ENCODE results near the gene USP36. TPM values are rescaled to one million over a fixed set of nuclear protein-coding genes. Genes with fewer than 3 reads are reported as not detected.

Gene USP36
- total and polyA plus RNA-seq, 9 of the 15 experiments (the other 6 are each of a cell fraction or from before 2014, with no cell fraction given) = 6.4 to 72.8 (median 22.5) TPM

DNA sequence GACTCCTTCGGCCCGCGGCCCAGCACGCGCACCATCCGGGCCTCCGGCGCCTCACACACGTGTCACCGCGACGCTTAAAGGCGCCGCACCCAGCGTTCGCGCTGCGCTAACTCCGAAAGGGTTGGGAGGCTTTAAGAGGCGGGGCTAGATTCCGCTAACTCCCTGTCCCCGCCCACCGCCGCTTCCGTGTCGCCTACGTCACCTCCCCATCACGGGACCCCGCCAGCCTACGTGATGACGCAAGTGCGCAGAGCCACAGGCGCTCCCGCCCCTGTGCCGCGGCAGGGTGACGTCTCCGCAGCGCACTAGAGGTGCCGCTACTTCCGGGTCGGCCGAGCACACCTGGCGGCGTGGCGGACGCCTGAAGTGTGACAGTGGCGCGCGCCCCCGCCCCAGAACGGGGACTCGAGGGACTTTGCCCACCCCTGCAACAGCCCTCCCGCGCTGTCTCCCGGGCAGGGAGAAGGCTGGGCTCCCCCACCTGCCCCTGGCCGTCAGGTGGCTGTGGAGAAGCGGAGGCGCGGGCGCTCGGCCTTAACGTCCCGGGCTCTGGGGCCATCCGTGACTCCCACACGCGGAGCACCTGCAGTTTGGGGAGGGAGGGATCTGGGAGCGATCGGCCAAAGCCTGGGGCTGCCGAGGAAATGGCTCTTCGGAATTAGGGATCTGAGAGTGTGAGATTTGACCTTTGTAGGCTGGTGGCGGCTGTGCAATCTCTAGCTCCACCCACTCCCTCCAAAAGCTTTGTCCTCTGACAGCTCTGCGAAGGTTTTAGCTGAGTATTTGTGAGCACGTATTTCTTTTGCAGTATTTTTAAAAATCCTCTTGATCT is at the start of gene USP36 (continued):
- no peak for TF ChIP-seq RBM39 (optimal IDR thresholded peaks at IDR 0.05; ENCODE audit: low read depth, low read length)
- peak; percentile 93 for TF ChIP-seq ZFX (CRISPR knock-in tag; IDR thresholded peaks at IDR 0.05)
- peak; percentile 88 for TF ChIP-seq TAF1 (IDR thresholded peaks at IDR 0.05; ENCODE audit: control insufficient read depth, extremely low read depth, insufficient read depth, low read length, severe bottlenecking)
- TF ChIP-seq EZH2 (IDR thresholded peaks at IDR 0.05; ENCODE audit: borderline replicate concordance, low read depth, low read length) = no peak
- no peak for TF ChIP-seq BCOR (IDR thresholded peaks at IDR 0.05)
- TF ChIP-seq ZNF165 (CRISPR knock-in tag; IDR thresholded peaks at IDR 0.05; ENCODE audit: borderline replicate concordance) = 0 out of 2 replicates have a peak, but pooled peaks have one; percentile 38
- TF ChIP-seq, protein P1, sequence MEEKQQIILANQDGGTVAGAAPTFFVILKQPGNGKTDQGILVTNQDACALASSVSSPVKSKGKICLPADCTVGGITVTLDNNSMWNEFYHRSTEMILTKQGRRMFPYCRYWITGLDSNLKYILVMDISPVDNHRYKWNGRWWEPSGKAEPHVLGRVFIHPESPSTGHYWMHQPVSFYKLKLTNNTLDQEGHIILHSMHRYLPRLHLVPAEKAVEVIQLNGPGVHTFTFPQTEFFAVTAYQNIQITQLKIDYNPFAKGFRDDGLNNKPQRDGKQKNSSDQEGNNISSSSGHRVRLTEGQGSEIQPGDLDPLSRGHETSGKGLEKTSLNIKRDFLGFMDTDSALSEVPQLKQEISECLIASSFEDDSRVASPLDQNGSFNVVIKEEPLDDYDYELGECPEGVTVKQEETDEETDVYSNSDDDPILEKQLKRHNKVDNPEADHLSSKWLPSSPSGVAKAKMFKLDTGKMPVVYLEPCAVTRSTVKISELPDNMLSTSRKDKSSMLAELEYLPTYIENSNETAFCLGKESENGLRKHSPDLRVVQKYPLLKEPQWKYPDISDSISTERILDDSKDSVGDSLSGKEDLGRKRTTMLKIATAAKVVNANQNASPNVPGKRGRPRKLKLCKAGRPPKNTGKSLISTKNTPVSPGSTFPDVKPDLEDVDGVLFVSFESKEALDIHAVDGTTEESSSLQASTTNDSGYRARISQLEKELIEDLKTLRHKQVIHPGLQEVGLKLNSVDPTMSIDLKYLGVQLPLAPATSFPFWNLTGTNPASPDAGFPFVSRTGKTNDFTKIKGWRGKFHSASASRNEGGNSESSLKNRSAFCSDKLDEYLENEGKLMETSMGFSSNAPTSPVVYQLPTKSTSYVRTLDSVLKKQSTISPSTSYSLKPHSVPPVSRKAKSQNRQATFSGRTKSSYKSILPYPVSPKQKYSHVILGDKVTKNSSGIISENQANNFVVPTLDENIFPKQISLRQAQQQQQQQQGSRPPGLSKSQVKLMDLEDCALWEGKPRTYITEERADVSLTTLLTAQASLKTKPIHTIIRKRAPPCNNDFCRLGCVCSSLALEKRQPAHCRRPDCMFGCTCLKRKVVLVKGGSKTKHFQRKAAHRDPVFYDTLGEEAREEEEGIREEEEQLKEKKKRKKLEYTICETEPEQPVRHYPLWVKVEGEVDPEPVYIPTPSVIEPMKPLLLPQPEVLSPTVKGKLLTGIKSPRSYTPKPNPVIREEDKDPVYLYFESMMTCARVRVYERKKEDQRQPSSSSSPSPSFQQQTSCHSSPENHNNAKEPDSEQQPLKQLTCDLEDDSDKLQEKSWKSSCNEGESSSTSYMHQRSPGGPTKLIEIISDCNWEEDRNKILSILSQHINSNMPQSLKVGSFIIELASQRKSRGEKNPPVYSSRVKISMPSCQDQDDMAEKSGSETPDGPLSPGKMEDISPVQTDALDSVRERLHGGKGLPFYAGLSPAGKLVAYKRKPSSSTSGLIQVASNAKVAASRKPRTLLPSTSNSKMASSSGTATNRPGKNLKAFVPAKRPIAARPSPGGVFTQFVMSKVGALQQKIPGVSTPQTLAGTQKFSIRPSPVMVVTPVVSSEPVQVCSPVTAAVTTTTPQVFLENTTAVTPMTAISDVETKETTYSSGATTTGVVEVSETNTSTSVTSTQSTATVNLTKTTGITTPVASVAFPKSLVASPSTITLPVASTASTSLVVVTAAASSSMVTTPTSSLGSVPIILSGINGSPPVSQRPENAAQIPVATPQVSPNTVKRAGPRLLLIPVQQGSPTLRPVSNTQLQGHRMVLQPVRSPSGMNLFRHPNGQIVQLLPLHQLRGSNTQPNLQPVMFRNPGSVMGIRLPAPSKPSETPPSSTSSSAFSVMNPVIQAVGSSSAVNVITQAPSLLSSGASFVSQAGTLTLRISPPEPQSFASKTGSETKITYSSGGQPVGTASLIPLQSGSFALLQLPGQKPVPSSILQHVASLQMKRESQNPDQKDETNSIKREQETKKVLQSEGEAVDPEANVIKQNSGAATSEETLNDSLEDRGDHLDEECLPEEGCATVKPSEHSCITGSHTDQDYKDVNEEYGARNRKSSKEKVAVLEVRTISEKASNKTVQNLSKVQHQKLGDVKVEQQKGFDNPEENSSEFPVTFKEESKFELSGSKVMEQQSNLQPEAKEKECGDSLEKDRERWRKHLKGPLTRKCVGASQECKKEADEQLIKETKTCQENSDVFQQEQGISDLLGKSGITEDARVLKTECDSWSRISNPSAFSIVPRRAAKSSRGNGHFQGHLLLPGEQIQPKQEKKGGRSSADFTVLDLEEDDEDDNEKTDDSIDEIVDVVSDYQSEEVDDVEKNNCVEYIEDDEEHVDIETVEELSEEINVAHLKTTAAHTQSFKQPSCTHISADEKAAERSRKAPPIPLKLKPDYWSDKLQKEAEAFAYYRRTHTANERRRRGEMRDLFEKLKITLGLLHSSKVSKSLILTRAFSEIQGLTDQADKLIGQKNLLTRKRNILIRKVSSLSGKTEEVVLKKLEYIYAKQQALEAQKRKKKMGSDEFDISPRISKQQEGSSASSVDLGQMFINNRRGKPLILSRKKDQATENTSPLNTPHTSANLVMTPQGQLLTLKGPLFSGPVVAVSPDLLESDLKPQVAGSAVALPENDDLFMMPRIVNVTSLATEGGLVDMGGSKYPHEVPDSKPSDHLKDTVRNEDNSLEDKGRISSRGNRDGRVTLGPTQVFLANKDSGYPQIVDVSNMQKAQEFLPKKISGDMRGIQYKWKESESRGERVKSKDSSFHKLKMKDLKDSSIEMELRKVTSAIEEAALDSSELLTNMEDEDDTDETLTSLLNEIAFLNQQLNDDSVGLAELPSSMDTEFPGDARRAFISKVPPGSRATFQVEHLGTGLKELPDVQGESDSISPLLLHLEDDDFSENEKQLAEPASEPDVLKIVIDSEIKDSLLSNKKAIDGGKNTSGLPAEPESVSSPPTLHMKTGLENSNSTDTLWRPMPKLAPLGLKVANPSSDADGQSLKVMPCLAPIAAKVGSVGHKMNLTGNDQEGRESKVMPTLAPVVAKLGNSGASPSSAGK (IDR thresholded peaks at IDR 0.05) = peak; percentile 71
- TF ChIP-seq PTRF (tag; IDR thresholded peaks at IDR 0.05) = no peak
- no peak for TF ChIP-seq TCF7 (IDR thresholded peaks at IDR 0.05; ENCODE audit: borderline replicate concordance)
- TF ChIP-seq ZNF239 (CRISPR knock-in tag; IDR thresholded peaks at IDR 0.05) = no peak; the same call in 1 of the 2 replicates
- TF ChIP-seq, protein P2, sequence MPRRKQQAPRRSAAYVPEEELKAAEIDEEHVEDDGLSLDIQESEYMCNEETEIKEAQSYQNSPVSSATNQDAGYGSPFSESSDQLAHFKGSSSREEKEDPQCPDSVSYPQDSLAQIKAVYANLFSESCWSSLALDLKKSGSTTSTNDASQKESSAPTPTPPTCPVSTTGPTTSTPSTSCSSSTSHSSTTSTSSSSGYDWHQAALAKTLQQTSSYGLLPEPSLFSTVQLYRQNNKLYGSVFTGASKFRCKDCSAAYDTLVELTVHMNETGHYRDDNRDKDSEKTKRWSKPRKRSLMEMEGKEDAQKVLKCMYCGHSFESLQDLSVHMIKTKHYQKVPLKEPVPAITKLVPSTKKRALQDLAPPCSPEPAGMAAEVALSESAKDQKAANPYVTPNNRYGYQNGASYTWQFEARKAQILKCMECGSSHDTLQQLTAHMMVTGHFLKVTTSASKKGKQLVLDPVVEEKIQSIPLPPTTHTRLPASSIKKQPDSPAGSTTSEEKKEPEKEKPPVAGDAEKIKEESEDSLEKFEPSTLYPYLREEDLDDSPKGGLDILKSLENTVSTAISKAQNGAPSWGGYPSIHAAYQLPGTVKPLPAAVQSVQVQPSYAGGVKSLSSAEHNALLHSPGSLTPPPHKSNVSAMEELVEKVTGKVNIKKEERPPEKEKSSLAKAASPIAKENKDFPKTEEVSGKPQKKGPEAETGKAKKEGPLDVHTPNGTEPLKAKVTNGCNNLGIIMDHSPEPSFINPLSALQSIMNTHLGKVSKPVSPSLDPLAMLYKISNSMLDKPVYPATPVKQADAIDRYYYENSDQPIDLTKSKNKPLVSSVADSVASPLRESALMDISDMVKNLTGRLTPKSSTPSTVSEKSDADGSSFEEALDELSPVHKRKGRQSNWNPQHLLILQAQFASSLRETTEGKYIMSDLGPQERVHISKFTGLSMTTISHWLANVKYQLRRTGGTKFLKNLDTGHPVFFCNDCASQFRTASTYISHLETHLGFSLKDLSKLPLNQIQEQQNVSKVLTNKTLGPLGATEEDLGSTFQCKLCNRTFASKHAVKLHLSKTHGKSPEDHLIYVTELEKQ (CRISPR knock-in tag; IDR thresholded peaks at IDR 0.05) = 0 out of 2 replicates have a peak, but pooled peaks have one; percentile 51
- TF ChIP-seq IRF2 (CRISPR knock-in tag; IDR thresholded peaks at IDR 0.05) = no peak
- TF ChIP-seq FOS (IDR thresholded peaks at IDR 0.05; ENCODE audit: extremely low read depth, insufficient read length) = no peak

Measured in K562 (cell line).